ENCODE results near the gene FOXL1. TPM values are rescaled to one million over a fixed set of nuclear protein-coding genes. Genes with fewer than 3 reads are reported as not detected.
A peak's percentile ranks its signal among the peaks of the same experiment; 100 is the strongest.

Gene FOXL1
- total RNA-seq, 1 donor from 2014 or later, result 1.1 TPM

- TF ChIP-seq CTCF (IDR thresholded peaks at IDR 0.05; ENCODE audit: insufficient read depth, low read length, severe bottlenecking), result peak; percentile 99
- no peak overlapping the region for H3K4me3 ChIP-seq (ENCODE audit: low read depth, low read length)
- peaks cover 24% of the 10 kb centered on the region for H3K27me3 ChIP-seq (ENCODE audit: control insufficient read depth, insufficient read depth, low read length)
- DNase-seq (ENCODE audit: low read depth), result peak; percentile 67
- no peak for FAIRE-seq
- H3K36me3 ChIP-seq (ENCODE audit: control insufficient read depth, insufficient read depth, low read length), result no peaks in the 10 kb centered on the region
These were observed 14.6 kb upstream of the FOXL1 start for GRCh38 chr16:86563469-86564345.

GRCh38 chr16:86565181-86565631 is 13.1 kb upstream of the FOXL1 start:
- DNase-seq (ENCODE audit: low read depth) (no peak), FAIRE-seq (no peak)
- peaks cover 31% of the 10 kb centered on the region for H3K27me3 ChIP-seq (ENCODE audit: control insufficient read depth, insufficient read depth, low read length)
- H3K36me3 ChIP-seq (ENCODE audit: control insufficient read depth, insufficient read depth, low read length), result no peaks in the 10 kb centered on the region
- TF ChIP-seq CTCF (IDR thresholded peaks at IDR 0.05; ENCODE audit: insufficient read depth, low read length, severe bottlenecking), result no peak
- H3K4me3 ChIP-seq (ENCODE audit: low read depth, low read length), result no peak overlapping the region

- Histone ChIP-seq H3K27me3 (ENCODE audit: control insufficient read depth, insufficient read depth, low read length) (peaks cover 31% of the 10 kb centered on the region), H3K4me3 (ENCODE audit: low read depth, low read length) (no peak overlapping the region)
- FAIRE-seq, result no peak
These were observed 12.5 kb upstream of the FOXL1 start for GRCh38 chr16:86565644-86566511.

GRCh38 chr16:86566601-86566965 is 11.8 kb upstream of the FOXL1 start, which contains the start of gene FOXC2:
FOXC2 (plus strand) TSS chr16:86566829; CDS start chr16:86567336, 507 bp downstream.
- TF ChIP-seq CTCF (IDR thresholded peaks at IDR 0.05; ENCODE audit: insufficient read depth, low read length, severe bottlenecking), result no peak
- Histone ChIP-seq H3K27me3 (ENCODE audit: control insufficient read depth, insufficient read depth, low read length) (peaks cover 34% of the 10 kb centered on the region), H3K36me3 (ENCODE audit: control insufficient read depth, insufficient read depth, low read length) (no peaks in the 10 kb centered on the region), H3K4me3 (ENCODE audit: low read depth, low read length) (peak within 1 kb of the TSS; percentile 31)
- FAIRE-seq (no peak), DNase-seq (ENCODE audit: low read depth) (peak; percentile 70)

More at GRCh38 chr16:86565644-86566511, 12.5 kb upstream of the FOXL1 start:
- H3K36me3 ChIP-seq (ENCODE audit: control insufficient read depth, insufficient read depth, low read length), result no peaks in the 10 kb centered on the region
- DNase-seq (ENCODE audit: low read depth), result no peak
- TF ChIP-seq CTCF (IDR thresholded peaks at IDR 0.05; ENCODE audit: insufficient read depth, low read length, severe bottlenecking), result no peak

GRCh38 chr16:86566966-86567700 is 11.2 kb upstream of the FOXL1 start:
- no peak for FAIRE-seq
- Histone ChIP-seq H3K4me3 (ENCODE audit: low read depth, low read length) (peak overlapping the region; percentile 31), H3K36me3 (ENCODE audit: control insufficient read depth, insufficient read depth, low read length) (no peaks in the 10 kb centered on the region), H3K27me3 (ENCODE audit: control insufficient read depth, insufficient read depth, low read length) (peaks cover 35% of the 10 kb centered on the region)
- TF ChIP-seq CTCF (IDR thresholded peaks at IDR 0.05; ENCODE audit: insufficient read depth, low read length, severe bottlenecking), result no peak
- no peak for DNase-seq (ENCODE audit: low read depth)
